RWPE1 (cell line): Measurements from ENCODE around the gene ARVCF.

Experiments used
- CTCF ChIA-PET: fragments of 350-600 bp; sonication (Branson Sonifier 250); formaldehyde crosslinking; extraction: SDS; loops from one replicate; lab custom pipeline; 2021; lab: Yijun Ruan, JAX
- POLR2A ChIA-PET: fragments of 400-600 bp; formaldehyde crosslinking; extraction: SDS; loops from one replicate; lab custom pipeline; 2020; ENCODE audit warnings: antibody characterized with exemption; ENCODE audit not compliant: low non-redundant PET; lab: Yijun Ruan, JAX
- DNase-seq: peaks from one replicate; pipeline ENCODE4 v3.0.0; 2012; ENCODE audit warnings: low spot score
- H3K27ac ChIP-seq: fragments of 450-650 bp; 2 replicates; pipeline ENCODE4 v1.5.1; 2017
- CTCF ChIP-seq: fragments of 450-650 bp; conservative IDR thresholded peaks from 2 replicates; pipeline ENCODE4 v1.5.1; 2017; ENCODE audit warnings: low read depth, mild to moderate bottlenecking

The ARVCF gene

GRCh38 chr22:20026204-20026908, 9.7 kb upstream of the ARVCF start:
- no peak for TF ChIP-seq CTCF
- DNase-seq, result no peak
- POLR2A ChIA-PET, result no interaction called here
- CTCF ChIA-PET, result no interaction called here
- H3K27ac ChIP-seq, result 0 out of 2 replicates have a peak overlapping the region, but pooled peaks have one; percentile 4

DNA sequence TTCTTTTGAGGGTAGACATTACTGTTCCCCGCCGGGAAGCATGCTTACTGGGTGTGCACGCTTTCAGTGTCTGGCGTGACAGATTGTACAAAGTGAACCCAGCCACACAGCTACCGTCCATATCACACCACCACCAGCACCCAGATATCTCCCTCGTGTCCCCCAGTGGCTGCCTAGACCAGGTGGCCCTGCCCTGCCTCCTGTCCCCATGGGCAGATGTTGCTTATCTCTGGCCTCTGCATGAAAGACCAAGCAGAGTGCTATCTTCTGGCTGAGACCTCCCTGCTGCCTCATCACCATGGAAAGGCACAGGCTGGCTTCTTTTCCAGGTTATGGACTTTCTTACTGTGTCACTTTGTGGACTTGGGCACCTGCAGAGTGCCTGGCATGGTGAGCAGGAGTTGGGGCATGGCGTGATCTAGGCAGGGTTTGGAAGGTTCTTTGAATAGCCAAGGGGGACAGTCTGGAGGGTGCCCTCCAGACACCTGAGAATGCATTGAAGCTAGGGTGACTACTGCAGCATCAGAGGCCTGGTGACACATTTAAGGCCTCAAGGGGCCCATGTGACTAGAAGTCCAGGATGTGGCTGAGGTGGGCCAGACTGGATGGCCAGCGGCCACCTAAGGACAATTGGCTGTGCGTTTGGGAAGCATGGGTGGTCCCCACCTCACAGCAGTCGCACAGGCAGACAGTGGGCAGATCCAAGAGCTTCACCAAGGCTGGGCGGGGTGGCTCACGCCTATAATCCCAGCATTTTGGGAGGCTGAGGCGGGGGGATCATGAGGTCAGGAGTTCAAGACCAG, 9.0 kb upstream of the ARVCF start:
- TF ChIP-seq CTCF, result no peak
- H3K27ac ChIP-seq, result no peak overlapping the region
- DNase-seq, result no peak
- CTCF ChIA-PET, result no interaction called here
- POLR2A ChIA-PET, result interaction anchor here (0.7 kb wide), 1 partner anchor 9 kb away, joined by 6 read pairs; no protein-coding TSS in a partner anchor

GRCh38 chr22:20024650-20025397, 8.2 kb upstream of the ARVCF start:
- no peak for DNase-seq
- ChIA-PET POLR2A (interaction anchor here (0.7 kb wide), 1 partner anchor 10 kb away, joined by 6 read pairs; no protein-coding TSS in a partner anchor), CTCF (no interaction called here)
- no peak for TF ChIP-seq CTCF
- H3K27ac ChIP-seq, result no peak overlapping the region; the same call in 1 of the 2 replicates

- DNase-seq, result no peak
- no peak for TF ChIP-seq CTCF
- CTCF ChIA-PET, result no interaction called here
- POLR2A ChIA-PET, result no interaction called here
- H3K27ac ChIP-seq, result no peak overlapping the region; the same call in 1 of the 2 replicates
Measured at GRCh38 chr22:20024225-20024624, 7.6 kb upstream of the ARVCF start.

DNA sequence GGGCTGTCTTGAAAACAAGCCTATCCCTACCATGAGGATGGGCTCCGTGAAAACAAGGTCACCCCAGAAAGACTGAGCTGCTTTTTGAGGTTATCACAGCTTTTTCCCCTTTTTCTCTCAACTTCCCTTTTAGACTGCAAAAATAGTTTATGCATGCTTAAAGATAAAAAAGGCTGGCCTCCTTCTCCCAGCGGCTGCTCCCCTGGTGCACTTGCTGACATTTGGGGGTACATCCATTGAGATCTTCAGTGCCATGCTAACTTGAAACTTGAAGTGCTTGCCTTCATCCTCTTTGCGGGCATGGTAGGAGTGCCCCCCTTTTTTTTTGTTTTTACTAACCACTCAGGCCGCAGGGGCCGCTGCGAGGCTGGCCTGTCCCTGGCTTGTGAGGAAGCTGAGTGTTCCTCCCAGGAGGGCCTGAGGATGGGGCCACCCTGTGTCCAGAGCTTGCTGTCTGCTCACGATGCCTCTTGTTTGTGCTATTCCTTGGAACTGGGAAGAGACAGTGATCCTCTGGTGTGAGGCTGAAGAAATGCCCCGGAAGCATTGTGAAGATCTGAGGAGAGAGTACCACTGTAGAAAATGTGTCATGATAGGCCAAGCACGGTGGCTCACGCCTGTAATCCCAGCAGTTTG, 6.5 kb upstream of the ARVCF start:
- peak overlapping the region; percentile 65; the same call in 1 of the 2 replicates for H3K27ac ChIP-seq
- TF ChIP-seq CTCF, result no peak
- CTCF ChIA-PET, result interaction anchor here (0.6 kb wide), 2 partner anchors 10 to 39 kb away, joined by 3 to 4 read pairs; no protein-coding TSS in a partner anchor
- POLR2A ChIA-PET, result no interaction called here
- DNase-seq, result no peak
